ENCODE data around the gene CZIB. TPM values are rescaled to one million over a fixed set of nuclear protein-coding genes. Genes with fewer than 3 reads are reported as not detected.

The CZIB gene
- total RNA-seq, 1 experiment from 2014 or later, result 42.6 TPM

GRCh38 chr1:53249706-53250105 lies 29.3 kb upstream of the CZIB start:
- BruUV-seq (replicated peaks), result no TSS peak
- H3K4me3 ChIP-seq (ENCODE audit: low read depth, low read length), result no peak overlapping the region
- CTCF ChIA-PET, result no interaction called here
- POLR2A ChIA-PET, result no interaction called here
- Mint-ChIP-seq H3K27me3 (ENCODE audit: insufficient read depth, unreplicated experiment) (no peaks in the 10 kb centered on the region), H3K4me1 (ENCODE audit: low read depth, unreplicated experiment) (peaks cover 10% of the 10 kb centered on the region), H3K4me3 (ENCODE audit: unreplicated experiment) (no peak overlapping the region), H3K9me3 (ENCODE audit: unreplicated experiment) (no peaks in the 10 kb centered on the region), H3K36me3 (ENCODE audit: insufficient read depth, unreplicated experiment) (peaks cover 6% of the 10 kb centered on the region), H3K27ac (ENCODE audit: unreplicated experiment) (no peak overlapping the region)
- intact Hi-C loops (cut with micrococcal nuclease; ENCODE audit: unreplicated experiment), result no loop called here
- DNase-seq, result no peak
- no peaks in the 10 kb centered on the region for H3K27me3 ChIP-seq (replicated peaks; ENCODE audit: control insufficient read depth, insufficient read depth, low read length)
- H3K4me1 ChIP-seq, result 0 out of 2 replicates have a peak, but pooled peaks cover 3% of the 10 kb centered on the region
- no peaks in the 10 kb centered on the region for H3K36me3 ChIP-seq (ENCODE audit: control insufficient read depth, insufficient read depth, low read length)
- no peaks in the 10 kb centered on the region for H3K9me3 ChIP-seq
- TF ChIP-seq CTCF (IDR thresholded peaks at IDR 0.05; ENCODE audit: insufficient read depth in 1 of 2, low read depth in 1 of 2, low read length in 1 of 2, severe bottlenecking in 1 of 2, unreplicated experiment in 1 of 2), result no peak

- no peaks in the 10 kb centered on the region for H3K9me3 ChIP-seq
- Mint-ChIP-seq H3K9me3 (ENCODE audit: unreplicated experiment) (no peaks in the 10 kb centered on the region), H3K4me1 (ENCODE audit: low read depth, unreplicated experiment) (no peaks in the 10 kb centered on the region), H3K27ac (ENCODE audit: unreplicated experiment) (no peak overlapping the region), H3K27me3 (ENCODE audit: insufficient read depth, unreplicated experiment) (peaks cover 7% of the 10 kb centered on the region), H3K36me3 (ENCODE audit: insufficient read depth, unreplicated experiment) (peaks cover 6% of the 10 kb centered on the region), H3K4me3 (ENCODE audit: unreplicated experiment) (no peak overlapping the region)
- H3K27me3 ChIP-seq (replicated peaks; ENCODE audit: control insufficient read depth, insufficient read depth, low read length), result no peaks in the 10 kb centered on the region
- no peaks in the 10 kb centered on the region for H3K36me3 ChIP-seq (ENCODE audit: control insufficient read depth, insufficient read depth, low read length)
- BruUV-seq (replicated peaks), result no TSS peak
- no peak for DNase-seq
- H3K4me1 ChIP-seq, result no peaks in the 10 kb centered on the region
- no peak overlapping the region for H3K4me3 ChIP-seq (ENCODE audit: low read depth, low read length)
- ChIA-PET CTCF (no interaction called here), POLR2A (no interaction called here)
- intact Hi-C loops (cut with micrococcal nuclease; ENCODE audit: unreplicated experiment), result no loop called here
- no peak for TF ChIP-seq CTCF (IDR thresholded peaks at IDR 0.05; ENCODE audit: insufficient read depth in 1 of 2, low read depth in 1 of 2, low read length in 1 of 2, severe bottlenecking in 1 of 2, unreplicated experiment in 1 of 2)
These were observed 26.1 kb upstream of the CZIB start for GRCh38 chr1:53246261-53247134.

GRCh38 chr1:53244141-53244540 lies 23.7 kb upstream of the CZIB start:
- intact Hi-C loops (cut with micrococcal nuclease; ENCODE audit: unreplicated experiment), result no loop called here
- POLR2A ChIA-PET, result no interaction called here
- BruUV-seq (replicated peaks), result no TSS peak
- Mint-ChIP-seq H3K4me1 (ENCODE audit: low read depth, unreplicated experiment) (no peaks in the 10 kb centered on the region), H3K27ac (ENCODE audit: unreplicated experiment) (no peak overlapping the region), H3K36me3 (ENCODE audit: insufficient read depth, unreplicated experiment) (peaks cover 5% of the 10 kb centered on the region), H3K9me3 (ENCODE audit: unreplicated experiment) (no peaks in the 10 kb centered on the region), H3K4me3 (ENCODE audit: unreplicated experiment) (no peak overlapping the region), H3K27me3 (ENCODE audit: insufficient read depth, unreplicated experiment) (peaks cover 7% of the 10 kb centered on the region)
- H3K27me3 ChIP-seq (replicated peaks; ENCODE audit: control insufficient read depth, insufficient read depth, low read length), result no peaks in the 10 kb centered on the region
- H3K36me3 ChIP-seq (ENCODE audit: control insufficient read depth, insufficient read depth, low read length), result no peaks in the 10 kb centered on the region
- TF ChIP-seq CTCF (IDR thresholded peaks at IDR 0.05; ENCODE audit: insufficient read depth in 1 of 2, low read depth in 1 of 2, low read length in 1 of 2, severe bottlenecking in 1 of 2, unreplicated experiment in 1 of 2), result no peak
- H3K4me3 ChIP-seq (ENCODE audit: low read depth, low read length), result no peak overlapping the region
- H3K9me3 ChIP-seq, result no peaks in the 10 kb centered on the region
- H3K4me1 ChIP-seq, result 0 out of 2 replicates have a peak, but pooled peaks cover 3% of the 10 kb centered on the region
- no peak for DNase-seq
- CTCF ChIA-PET, result interaction anchor here (0.6 kb wide), 1 partner anchor 22 kb away, joined by 3 read pairs; no protein-coding TSS in a partner anchor
